ENCODE measurements around the gene TRPT1. TPM values are rescaled to one million over a fixed set of nuclear protein-coding genes. Genes with fewer than 3 reads are reported as not detected.
A peak's percentile ranks its signal among the peaks of the same experiment; 100 is the strongest.

Gene TRPT1
- polyA plus RNA-seq, 3 donors = 24.8 to 34.6 (median 31.6) TPM

- intact Hi-C loops (cut with micrococcal nuclease) = no loop called here
- Histone ChIP-seq H2AFZ (ENCODE audit: insufficient read depth, low read depth, low read length, poor library complexity, severe bottlenecking) (no peak overlapping the region), H3K79me2 (ENCODE audit: insufficient read depth, low read length) (peaks cover 52% of the 10 kb centered on the region), H3K36me3 (replicated peaks in 1 of 2; ENCODE audit: control insufficient read depth in 1 of 2, insufficient read depth in 2 of 2, low read length in 2 of 2) (peaks cover 80 to 90% of the 10 kb centered on the region in 2 donors), H3K9me3 (replicated peaks in 1 of 2; ENCODE audit: control insufficient read depth in 1 of 2, insufficient read depth in 1 of 2, low read length in 2 of 2) (no peaks in the 10 kb centered on the region), H3K27ac (ENCODE audit: low read depth in 1 of 2, low read length in 2 of 2) (no peak overlapping the region), H3K9ac (ENCODE audit: insufficient read depth, low read length, poor library complexity, severe bottlenecking) (no peak overlapping the region), H3K27me3 (ENCODE audit: control insufficient read depth in 2 of 2, insufficient read depth in 2 of 2, low read length in 2 of 2) (no peaks in the 10 kb centered on the region), H3K4me3 (replicated peaks in 1 of 3; ENCODE audit: low read depth in 2 of 3, low read length in 3 of 3) (no peak overlapping the region), H4K20me1 (ENCODE audit: insufficient read depth, low read length) (peaks cover 93% of the 10 kb centered on the region), H3K4me1 (ENCODE audit: control insufficient read depth in 1 of 2, insufficient read depth in 2 of 2, low read length in 2 of 2) (no peaks in the 10 kb centered on the region), H3K4me2 (replicated peaks; ENCODE audit: extremely low read depth, low read length, poor library complexity, severe bottlenecking) (no peak overlapping the region)
- Mint-ChIP-seq H3K4me3 (no peak overlapping the region), H3K36me3 (peaks cover 78 to 94% of the 10 kb centered on the region in 2 donors), H3K27ac (peak overlapping the region in 1 of 7 donors; percentile 32), H3K9me3 (peaks cover 0 to 2% (median 0%) of the 10 kb centered on the region in 7 donors), H3K4me1 (peaks cover 6% of the 10 kb centered on the region), H3K27me3 (ENCODE audit: low read depth in 3 of 3) (peaks cover 0 to 2% (median 0%) of the 10 kb centered on the region in 3 donors)
- no peak for TF ChIP-seq CTCF (IDR thresholded peaks at IDR 0.05)
- no peak for DNase-seq
- WGBS (ENCODE audit: insufficient coverage) = 81% methylated on average over 4 of the region's 6 CpGs
Observed at GRCh38 chr11:64216879-64217278, 9.1 kb downstream of the TRPT1 start.

DNA sequence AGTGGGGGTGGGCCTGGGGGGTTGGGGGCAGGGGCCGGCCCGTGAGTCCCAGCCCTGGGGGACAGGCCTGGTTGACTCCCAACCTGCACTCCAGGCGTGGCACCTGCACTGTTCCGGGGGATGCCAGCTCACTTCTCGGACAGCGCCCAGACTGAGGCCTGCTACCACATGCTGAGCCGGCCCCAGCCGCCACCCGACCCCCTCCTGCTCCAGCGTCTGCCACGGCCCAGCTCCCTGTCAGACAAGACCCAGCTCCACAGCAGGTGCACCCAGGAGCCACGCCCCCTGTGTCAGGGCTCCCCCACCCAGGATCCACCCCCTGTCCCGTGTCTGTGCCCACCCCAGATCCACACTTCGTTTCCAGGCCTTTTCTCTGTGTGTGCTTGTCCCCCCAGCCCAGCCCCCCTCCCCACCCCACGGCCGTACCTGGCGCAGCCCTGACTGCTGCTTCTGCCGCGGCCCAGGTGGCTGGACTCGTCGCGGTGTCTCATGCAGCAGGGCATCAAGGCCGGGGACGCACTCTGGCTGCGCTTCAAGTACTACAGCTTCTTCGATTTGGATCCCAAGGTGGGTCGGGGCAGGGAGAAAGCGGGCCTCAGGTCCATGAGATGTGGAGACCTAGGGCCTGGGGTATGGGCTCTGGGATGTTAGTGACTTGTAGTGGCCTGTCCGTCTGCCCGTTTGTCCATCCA lies 14.7 kb downstream of the TRPT1 start:
- Histone ChIP-seq H3K27ac (ENCODE audit: low read depth in 1 of 2, low read length in 2 of 2) (peak overlapping the region in 1 of 2 donors; percentile 26), H4K20me1 (ENCODE audit: insufficient read depth, low read length) (peaks cover 91% of the 10 kb centered on the region), H3K4me2 (replicated peaks; ENCODE audit: extremely low read depth, low read length, poor library complexity, severe bottlenecking) (no peak overlapping the region), H3K9ac (ENCODE audit: insufficient read depth, low read length, poor library complexity, severe bottlenecking) (no peak overlapping the region), H3K9me3 (replicated peaks in 1 of 2; ENCODE audit: control insufficient read depth in 1 of 2, insufficient read depth in 1 of 2, low read length in 2 of 2) (no peaks in the 10 kb centered on the region), H2AFZ (ENCODE audit: insufficient read depth, low read depth, low read length, poor library complexity, severe bottlenecking) (no peak overlapping the region), H3K4me1 (ENCODE audit: control insufficient read depth in 1 of 2, insufficient read depth in 2 of 2, low read length in 2 of 2) (peaks cover 20 to 29% of the 10 kb centered on the region in 2 donors), H3K36me3 (replicated peaks in 1 of 2; ENCODE audit: control insufficient read depth in 1 of 2, insufficient read depth in 2 of 2, low read length in 2 of 2) (peaks cover 69 to 74% of the 10 kb centered on the region in 2 donors), H3K27me3 (ENCODE audit: control insufficient read depth in 2 of 2, insufficient read depth in 2 of 2, low read length in 2 of 2) (no peaks in the 10 kb centered on the region), H3K4me3 (replicated peaks in 1 of 3; ENCODE audit: low read depth in 2 of 3, low read length in 3 of 3) (no peak overlapping the region), H3K79me2 (ENCODE audit: insufficient read depth, low read length) (peaks cover 83% of the 10 kb centered on the region)
- WGBS (ENCODE audit: insufficient coverage) = 93% methylated on average over 21 of the region's 30 CpGs
- DNase-seq = peak in 1 of 3 donors; percentile 3
- Mint-ChIP-seq H3K4me1 (peaks cover 28% of the 10 kb centered on the region), H3K27me3 (ENCODE audit: low read depth in 3 of 3) (peaks cover 0 to 2% (median 0%) of the 10 kb centered on the region in 3 donors), H3K36me3 (peaks cover 65 to 74% of the 10 kb centered on the region in 2 donors), H3K27ac (peak overlapping the region in 4 of 7 donors; percentile 57 to 74 (median 71)), H3K4me3 (no peak overlapping the region), H3K9me3 (peaks cover 0 to under 1% (median 0%) of the 10 kb centered on the region in 7 donors)
- intact Hi-C loops (cut with micrococcal nuclease) = no loop called here
- no peak for TF ChIP-seq CTCF (IDR thresholded peaks at IDR 0.05)
